ENCODE data around the gene TMEM143. TPM values are rescaled to one million over a fixed set of nuclear protein-coding genes. Genes with fewer than 3 reads are reported as not detected.
A peak's percentile ranks its signal among the peaks of the same experiment; 100 is the strongest.
"Not testable (repeated sequence)": the region's sequence is repeated elsewhere in the genome, so short reads cannot be mapped to it uniquely, and the experiment has no call there.

Gene TMEM143
- total and polyA plus RNA-seq, 4 donors, result 4.1 to 12.3 (median 9.3) TPM

DNA sequence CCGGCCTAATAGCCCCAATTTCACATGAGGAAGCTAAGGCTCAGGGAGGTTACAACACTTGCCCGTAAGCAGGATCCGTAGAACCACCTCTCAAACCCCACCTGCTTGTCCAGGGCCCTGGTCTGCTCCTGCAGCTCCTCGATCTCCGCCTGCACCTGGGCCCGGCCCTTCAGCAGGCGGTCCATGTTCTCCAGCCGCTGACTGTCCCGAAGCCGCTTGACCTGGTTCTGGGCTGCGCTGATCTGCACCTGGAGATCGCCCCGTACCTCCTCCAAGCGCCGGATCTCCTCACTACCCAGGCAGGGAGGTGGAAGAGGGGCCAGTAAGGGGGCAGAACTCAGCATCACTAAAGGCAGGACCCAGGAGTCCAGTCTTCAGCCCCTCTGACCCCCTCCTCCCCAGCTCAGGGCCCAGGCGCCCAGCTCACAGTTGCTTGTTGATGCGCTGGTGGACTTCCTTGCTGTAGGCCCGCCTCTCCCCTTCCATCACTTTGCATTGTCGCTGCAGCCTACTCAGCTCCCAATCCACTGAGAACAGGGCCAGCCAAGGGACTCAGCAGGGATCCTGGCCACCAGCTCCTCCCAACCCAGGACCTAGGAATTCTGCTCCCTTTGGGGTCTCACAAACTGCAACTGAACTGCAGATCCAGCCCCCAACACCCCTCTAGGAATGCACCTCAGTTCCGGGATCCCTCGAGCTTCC lies 45.3 kb downstream of the TMEM143 start:
- TF ChIP-seq, protein P1, sequence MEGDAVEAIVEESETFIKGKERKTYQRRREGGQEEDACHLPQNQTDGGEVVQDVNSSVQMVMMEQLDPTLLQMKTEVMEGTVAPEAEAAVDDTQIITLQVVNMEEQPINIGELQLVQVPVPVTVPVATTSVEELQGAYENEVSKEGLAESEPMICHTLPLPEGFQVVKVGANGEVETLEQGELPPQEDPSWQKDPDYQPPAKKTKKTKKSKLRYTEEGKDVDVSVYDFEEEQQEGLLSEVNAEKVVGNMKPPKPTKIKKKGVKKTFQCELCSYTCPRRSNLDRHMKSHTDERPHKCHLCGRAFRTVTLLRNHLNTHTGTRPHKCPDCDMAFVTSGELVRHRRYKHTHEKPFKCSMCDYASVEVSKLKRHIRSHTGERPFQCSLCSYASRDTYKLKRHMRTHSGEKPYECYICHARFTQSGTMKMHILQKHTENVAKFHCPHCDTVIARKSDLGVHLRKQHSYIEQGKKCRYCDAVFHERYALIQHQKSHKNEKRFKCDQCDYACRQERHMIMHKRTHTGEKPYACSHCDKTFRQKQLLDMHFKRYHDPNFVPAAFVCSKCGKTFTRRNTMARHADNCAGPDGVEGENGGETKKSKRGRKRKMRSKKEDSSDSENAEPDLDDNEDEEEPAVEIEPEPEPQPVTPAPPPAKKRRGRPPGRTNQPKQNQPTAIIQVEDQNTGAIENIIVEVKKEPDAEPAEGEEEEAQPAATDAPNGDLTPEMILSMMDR (IDR thresholded peaks at IDR 0.05; ENCODE audit: control extremely low read depth, extremely low read depth), result no peak
- no peak for DNase-seq
- Histone ChIP-seq H3K27me3 (ENCODE audit: control insufficient read depth in 3 of 3, insufficient read depth in 3 of 3, low read length in 2 of 3) (no peaks in the 10 kb centered on the region), H3K4me3 (no peak overlapping the region), H3K4me1 (ENCODE audit: control insufficient read depth in 5 of 5, insufficient read depth in 5 of 5, low read length in 5 of 5) (peaks cover 3 to 25% (median 5%) of the 10 kb centered on the region in 5 donors), H3K9ac (ENCODE audit: insufficient read depth in 1 of 2, low read length in 2 of 2) (no peak overlapping the region), H3K36me3 (ENCODE audit: control insufficient read depth in 4 of 4, insufficient read depth in 4 of 4, low read length in 4 of 4) (no peaks in the 10 kb centered on the region), H3K27ac (ENCODE audit: low read depth in 1 of 2, low read length in 1 of 2) (no peak overlapping the region), H3K9me3 (ENCODE audit: control insufficient read depth in 4 of 4, insufficient read depth in 3 of 4, low read length in 3 of 4) (no peaks in the 10 kb centered on the region)
- 91 to 95% methylated on average over 19 to 21 of the region's 21 CpGs for WGBS, 2 donors
- ATAC-seq (ENCODE audit: insufficient read depth, low FRiP score), result no peak

DNA sequence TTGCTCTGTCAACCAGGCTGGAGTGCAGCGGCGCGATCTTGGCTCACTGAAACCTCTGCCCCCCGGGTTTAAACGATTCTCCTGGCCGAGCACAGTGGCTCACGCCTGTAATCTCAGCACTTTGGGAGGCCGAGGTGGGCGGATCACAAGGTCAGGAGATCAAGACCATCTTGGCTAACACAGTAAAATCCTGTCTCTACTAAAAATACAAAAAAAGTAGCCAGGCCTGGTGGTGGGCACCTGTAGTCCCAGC lies 46.1 kb downstream of the TMEM143 start:
- not testable (repeated sequence) for H3K9me3 ChIP-seq (ENCODE audit: control insufficient read depth in 4 of 4, insufficient read depth in 3 of 4, low read length in 3 of 4); H3K27ac ChIP-seq (ENCODE audit: low read depth in 1 of 2, low read length in 1 of 2); ATAC-seq (ENCODE audit: insufficient read depth, low FRiP score); H3K27me3 ChIP-seq (ENCODE audit: control insufficient read depth in 3 of 3, insufficient read depth in 3 of 3, low read length in 2 of 3); H3K4me3 ChIP-seq; H3K36me3 ChIP-seq (ENCODE audit: control insufficient read depth in 4 of 4, insufficient read depth in 4 of 4, low read length in 4 of 4); H3K9ac ChIP-seq (ENCODE audit: insufficient read depth in 1 of 2, low read length in 2 of 2)
- DNase-seq, result peak in 1 of 3 donors; percentile 26
- H3K4me1 ChIP-seq (ENCODE audit: control insufficient read depth in 5 of 5, insufficient read depth in 5 of 5, low read length in 5 of 5), result peaks cover 3 to 21% (median 5%) of the 10 kb centered on the region in 5 donors
- WGBS, 2 donors, result 70 to 92% methylated on average over 9 of the region's 9 CpGs

DNA sequence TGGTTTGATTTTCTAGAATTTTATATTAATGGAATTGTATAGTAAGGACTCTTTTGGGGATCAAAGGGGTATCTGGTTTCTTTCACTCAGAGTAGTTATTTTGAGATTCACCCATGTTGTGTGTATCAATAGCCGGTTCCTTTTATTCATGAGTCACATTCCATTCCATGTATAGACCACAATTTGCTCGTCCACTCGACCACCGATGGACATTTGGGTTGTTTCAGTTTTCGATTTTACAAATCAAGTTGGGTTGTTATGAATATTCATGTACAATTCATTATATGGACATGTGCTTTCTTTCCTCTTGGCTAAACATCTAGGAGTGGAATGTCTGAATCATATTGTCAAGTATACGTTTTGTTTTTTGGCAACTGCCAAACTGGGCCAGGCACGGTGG lies 48.0 kb downstream of the TMEM143 start:
- H3K27me3 ChIP-seq (ENCODE audit: control insufficient read depth in 3 of 3, insufficient read depth in 3 of 3, low read length in 2 of 3), result no peaks in the 10 kb centered on the region
- no peak overlapping the region for H3K9ac ChIP-seq (ENCODE audit: insufficient read depth in 1 of 2, low read length in 2 of 2)
- H3K4me1 ChIP-seq (ENCODE audit: control insufficient read depth in 5 of 5, insufficient read depth in 5 of 5, low read length in 5 of 5), result peaks cover 0 to 15% (median 4%) of the 10 kb centered on the region in 5 donors
- H3K27ac ChIP-seq (ENCODE audit: low read depth in 1 of 2, low read length in 1 of 2), result no peak overlapping the region
- TF ChIP-seq, protein P1 (IDR thresholded peaks at IDR 0.05; ENCODE audit: control extremely low read depth, extremely low read depth), result no peak
- DNase-seq (no peak), ATAC-seq (ENCODE audit: insufficient read depth, low FRiP score) (no peak)
- WGBS, 2 donors, result 73 to 91% methylated on average over 7 of the region's 7 CpGs
- no peaks in the 10 kb centered on the region for H3K9me3 ChIP-seq (ENCODE audit: control insufficient read depth in 4 of 4, insufficient read depth in 3 of 4, low read length in 3 of 4)
- no peaks in the 10 kb centered on the region for H3K36me3 ChIP-seq (ENCODE audit: control insufficient read depth in 4 of 4, insufficient read depth in 4 of 4, low read length in 4 of 4)
- H3K4me3 ChIP-seq, result no peak overlapping the region

DNA sequence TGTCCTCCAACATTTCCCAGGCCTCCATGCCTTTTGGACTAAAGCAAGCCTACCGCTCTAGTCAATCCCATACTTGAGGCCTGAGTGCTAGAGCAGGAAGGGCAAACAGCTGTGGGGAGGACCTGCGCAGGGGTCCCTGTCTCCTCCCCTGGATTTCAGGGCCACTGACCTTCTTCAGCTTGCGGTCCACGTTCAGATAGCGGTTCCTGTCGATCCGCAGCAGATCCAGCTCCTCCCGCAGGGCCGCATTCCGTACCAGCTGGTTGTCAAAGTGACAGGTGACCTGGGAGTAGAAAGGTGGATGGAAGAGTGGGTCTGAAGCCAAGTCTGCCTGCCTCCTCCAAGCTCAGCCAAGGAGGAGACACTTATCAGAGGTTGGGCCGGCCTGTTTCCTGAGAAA lies 52.4 kb downstream of the TMEM143 start:
- Histone ChIP-seq H3K4me1 (ENCODE audit: control insufficient read depth in 5 of 5, insufficient read depth in 5 of 5, low read length in 5 of 5) (peaks cover 0 to 22% (median 2%) of the 10 kb centered on the region in 5 donors), H3K27me3 (ENCODE audit: control insufficient read depth in 3 of 3, insufficient read depth in 3 of 3, low read length in 2 of 3) (no peaks in the 10 kb centered on the region), H3K9ac (ENCODE audit: insufficient read depth in 1 of 2, low read length in 2 of 2) (no peak overlapping the region), H3K9me3 (ENCODE audit: control insufficient read depth in 4 of 4, insufficient read depth in 3 of 4, low read length in 3 of 4) (no peaks in the 10 kb centered on the region), H3K36me3 (ENCODE audit: control insufficient read depth in 4 of 4, insufficient read depth in 4 of 4, low read length in 4 of 4) (no peaks in the 10 kb centered on the region), H3K27ac (ENCODE audit: low read depth in 1 of 2, low read length in 1 of 2) (no peak overlapping the region), H3K4me3 (no peak overlapping the region)
- no peak for DNase-seq
- no peak for ATAC-seq (ENCODE audit: insufficient read depth, low FRiP score)
- WGBS, 2 donors, result 92 to 96% methylated on average over 11 of the region's 11 CpGs
- TF ChIP-seq, protein P1 (IDR thresholded peaks at IDR 0.05; ENCODE audit: control extremely low read depth, extremely low read depth), result no peak
